ENCODE data around the gene GLIS2.

GLIS2 gene

GRCh38 chr16:4319454-4320421 lies 3.9 kb downstream of the GLIS2 start:
- DNase-seq (ENCODE audit: low read depth, low spot score), result no peak

GRCh38 chr16:4320571-4321137 lies 4.8 kb downstream of the GLIS2 start:
- no peak for DNase-seq (ENCODE audit: low read depth, low spot score)

- no peak for DNase-seq (ENCODE audit: low read depth, low spot score)
These were observed 5.6 kb downstream of the GLIS2 start for GRCh38 chr16:4321286-4322120.

GRCh38 chr16:4322121-4323052 lies 6.5 kb downstream of the GLIS2 start:
- DNase-seq (ENCODE audit: low read depth, low spot score), result no peak

GRCh38 chr16:4323071-4323844 lies 7.4 kb downstream of the GLIS2 start:
- no peak for DNase-seq (ENCODE audit: low read depth, low spot score)

- DNase-seq (ENCODE audit: low read depth, low spot score), result no peak
These were observed 8.1 kb downstream of the GLIS2 start for GRCh38 chr16:4323845-4324488.

- DNase-seq (ENCODE audit: low read depth, low spot score), result no peak
These were observed 8.8 kb downstream of the GLIS2 start for GRCh38 chr16:4324492-4325252.

- no peak for DNase-seq (ENCODE audit: low read depth, low spot score)
These were observed 9.4 kb downstream of the GLIS2 start for GRCh38 chr16:4325253-4325758.

GRCh38 chr16:4327386-4328045 lies 11.6 kb downstream of the GLIS2 start:
- DNase-seq (ENCODE audit: low read depth, low spot score), result no peak

GRCh38 chr16:4328046-4328781 lies 12.3 kb downstream of the GLIS2 start:
- peak; percentile 33 for DNase-seq (ENCODE audit: low read depth, low spot score)

GRCh38 chr16:4328782-4329775 lies 13.2 kb downstream of the GLIS2 start:
- DNase-seq (ENCODE audit: low read depth, low spot score), result no peak

- peak; percentile 38 for DNase-seq (ENCODE audit: low read depth, low spot score)
These were observed 14.5 kb downstream of the GLIS2 start for GRCh38 chr16:4330277-4330874.

- no peak for DNase-seq (ENCODE audit: low read depth, low spot score)
These were observed 16.2 kb downstream of the GLIS2 start for GRCh38 chr16:4332083-4332482.

- DNase-seq (ENCODE audit: low read depth, low spot score), result no peak
These were observed 16.9 kb downstream of the GLIS2 start for GRCh38 chr16:4332623-4333307.

GRCh38 chr16:4333308-4333638 lies 17.4 kb downstream of the GLIS2 start:
- DNase-seq (ENCODE audit: low read depth, low spot score), result no peak
